Peyer's patch (tissue), 4 donors: Measurements from ENCODE around the gene XPR1. TPM values are rescaled to one million over a fixed set of nuclear protein-coding genes. Genes with fewer than 3 reads are reported as not detected.

Experiments used
- DNase-seq, 3 donors: peaks; one replicate each; pipeline ENCODE4 v3.0.0-alpha.2; 2017 to 2019
- H3K27ac ChIP-seq, 4 donors: fragments of 200-600 bp; sonication (generic); one replicate each; pipeline ENCODE4 v1.5.1; 2016 to 2019
- H3K27me3 ChIP-seq, 2 donors: fragments of 200-600 bp; sonication (generic); one replicate each; pipeline ENCODE4 v1.5.1; 2019
- H3K36me3 ChIP-seq, 3 donors: fragments of 200-600 bp; sonication (generic); one replicate each; pipeline ENCODE4 v1.5.1; 2016 to 2019
- H3K4me1 ChIP-seq, 4 donors: fragments of 200-600 bp; sonication (generic); one replicate each; pipeline ENCODE4 v1.5.1; 2016 to 2019
- H3K4me3 ChIP-seq, 4 donors: fragments of 200-600 bp; sonication (generic); 1 replicate in 3 of 4; 2 replicates in 1 of 4; pipeline ENCODE4 v1.5.1; 2016 to 2019; ENCODE audit warnings: mild to moderate bottlenecking in 1 of 4
- H3K9me3 ChIP-seq, 4 donors: fragments of 200-600 bp; sonication (generic); one replicate each; pipeline ENCODE4 v1.5.1; 2016 to 2019; ENCODE audit warnings: mild to moderate bottlenecking in 1 of 4
- POLR2A ChIP-seq, 2 donors: fragments of 450-650 bp; IDR thresholded peaks; one replicate each; pipeline ENCODE4 v1.5.1; 2017; ENCODE audit warnings: antibody characterized with exemption in 2 of 2, mild to moderate bottlenecking in 2 of 2, moderate library complexity in 2 of 2
- total RNA-seq, 4 donors: library from RNA; depleted of rRNA; stranded (reverse); fragments of >200 nt; gene quantifications; one replicate each; pipeline ENCODE4 v1.1.0, GENCODE V29; 2016
- TF ChIP-seq, protein P1 (sequence below), 6 experiments: fragments of 450-650 bp in 4 of 6; fragments of 200-600 bp in 2 of 6; sonication (generic) in 1 of 6; IDR thresholded peaks; one replicate each; pipeline ENCODE4 v1.5.1; 2017 to 2019; ENCODE audit warnings: antibody characterized with exemption in 6 of 6, mild to moderate bottlenecking in 3 of 6, moderate library complexity in 1 of 6

Gene XPR1
- total RNA-seq, 4 donors from 2014 or later = 29.7 to 59.7 (median 53.9) TPM

DNA sequence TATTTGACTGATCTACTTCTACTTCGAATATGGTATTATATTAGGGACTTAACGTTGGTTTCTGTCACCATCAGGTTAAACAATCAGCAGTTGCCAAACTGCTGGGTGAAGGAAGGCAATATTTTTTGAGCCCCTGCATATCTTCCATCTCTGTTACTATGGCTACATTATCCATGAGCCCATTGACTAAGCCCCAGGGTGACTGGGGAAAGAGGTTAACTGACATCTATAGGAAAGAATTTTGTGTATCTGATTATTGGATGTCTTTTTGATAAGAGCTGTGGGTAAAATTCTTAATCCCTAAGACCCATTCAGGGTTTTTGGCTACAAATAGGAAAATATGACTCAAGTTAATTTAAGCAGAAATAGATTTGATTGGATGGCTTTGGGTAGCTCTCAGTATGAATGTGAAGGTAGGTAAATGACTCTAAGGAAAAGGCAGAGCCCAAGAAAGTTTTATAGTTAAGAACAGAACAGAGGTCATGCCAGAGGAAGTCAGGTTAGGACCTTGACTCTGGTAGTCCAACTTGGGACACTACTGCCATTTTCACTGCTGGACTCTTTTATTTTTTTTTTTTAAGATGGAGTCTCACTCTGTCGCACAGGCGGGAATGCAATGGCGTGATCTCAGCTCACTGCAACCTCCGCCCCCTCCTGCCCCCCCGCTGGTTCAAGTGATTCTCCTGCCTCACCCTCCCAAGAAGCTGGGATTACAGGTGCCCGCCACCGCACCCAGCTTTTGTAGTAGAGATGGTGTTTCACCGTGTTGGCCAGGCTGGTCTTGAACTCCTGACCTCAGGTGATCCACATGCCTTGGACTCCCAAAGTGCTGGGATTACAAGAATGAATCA, 8.9 kb upstream of the XPR1 start:
- TF ChIP-seq POLR2A (IDR thresholded peaks at IDR 0.05) = no peak
- TF ChIP-seq, protein P1, sequence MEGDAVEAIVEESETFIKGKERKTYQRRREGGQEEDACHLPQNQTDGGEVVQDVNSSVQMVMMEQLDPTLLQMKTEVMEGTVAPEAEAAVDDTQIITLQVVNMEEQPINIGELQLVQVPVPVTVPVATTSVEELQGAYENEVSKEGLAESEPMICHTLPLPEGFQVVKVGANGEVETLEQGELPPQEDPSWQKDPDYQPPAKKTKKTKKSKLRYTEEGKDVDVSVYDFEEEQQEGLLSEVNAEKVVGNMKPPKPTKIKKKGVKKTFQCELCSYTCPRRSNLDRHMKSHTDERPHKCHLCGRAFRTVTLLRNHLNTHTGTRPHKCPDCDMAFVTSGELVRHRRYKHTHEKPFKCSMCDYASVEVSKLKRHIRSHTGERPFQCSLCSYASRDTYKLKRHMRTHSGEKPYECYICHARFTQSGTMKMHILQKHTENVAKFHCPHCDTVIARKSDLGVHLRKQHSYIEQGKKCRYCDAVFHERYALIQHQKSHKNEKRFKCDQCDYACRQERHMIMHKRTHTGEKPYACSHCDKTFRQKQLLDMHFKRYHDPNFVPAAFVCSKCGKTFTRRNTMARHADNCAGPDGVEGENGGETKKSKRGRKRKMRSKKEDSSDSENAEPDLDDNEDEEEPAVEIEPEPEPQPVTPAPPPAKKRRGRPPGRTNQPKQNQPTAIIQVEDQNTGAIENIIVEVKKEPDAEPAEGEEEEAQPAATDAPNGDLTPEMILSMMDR (IDR thresholded peaks at IDR 0.05) = no peak
- Histone ChIP-seq H3K9me3 (no peaks in the 10 kb centered on the region), H3K4me3 (no peak overlapping the region), H3K4me1 (no peaks in the 10 kb centered on the region), H3K27me3 (no peaks in the 10 kb centered on the region), H3K36me3 (no peaks in the 10 kb centered on the region), H3K27ac (no peak overlapping the region)
- DNase-seq = no peak

DNA sequence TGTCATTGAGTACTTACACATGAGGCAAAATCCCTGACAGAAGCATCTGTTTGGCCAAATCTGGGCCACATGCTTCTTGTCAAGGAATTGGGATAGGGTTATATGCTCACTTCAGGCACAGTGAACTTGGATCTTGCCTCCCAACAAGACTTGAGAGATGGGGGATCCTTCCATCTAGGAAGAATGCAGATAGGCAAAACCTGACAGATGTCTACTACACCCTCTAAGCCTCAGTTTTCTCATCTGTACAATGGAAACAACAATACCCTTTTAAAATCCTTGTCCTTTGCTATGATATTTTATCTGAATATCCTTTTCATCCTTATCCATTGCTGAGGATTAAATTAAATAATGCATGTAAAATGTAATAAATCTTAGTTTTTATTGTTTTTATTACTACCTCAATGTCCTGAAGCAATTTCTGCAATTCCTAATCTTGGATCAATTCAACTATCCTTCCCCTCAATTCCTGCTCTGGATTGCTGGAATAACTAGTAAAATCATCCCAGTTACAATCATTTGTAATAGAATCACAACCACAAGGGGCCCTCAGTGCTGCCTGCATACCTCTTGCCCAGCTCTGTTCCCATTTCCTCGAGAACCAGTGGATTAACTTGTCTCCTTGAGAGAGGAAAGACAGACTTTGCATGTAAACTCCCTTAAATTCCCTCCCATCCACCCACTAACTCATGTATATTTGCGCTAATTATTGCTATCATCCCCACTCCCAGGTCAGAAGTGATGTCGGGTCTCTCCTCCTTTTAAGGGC, 8.1 kb upstream of the XPR1 start:
- no peak overlapping the region for H3K4me3 ChIP-seq
- DNase-seq = no peak
- no peak overlapping the region for H3K27ac ChIP-seq
- no peaks in the 10 kb centered on the region for H3K36me3 ChIP-seq
- no peaks in the 10 kb centered on the region for H3K4me1 ChIP-seq
- H3K27me3 ChIP-seq = no peaks in the 10 kb centered on the region
- no peaks in the 10 kb centered on the region for H3K9me3 ChIP-seq
- TF ChIP-seq, protein P1 (IDR thresholded peaks at IDR 0.05) = peak in 3 of 6 experiments; percentile 26 to 32 (median 27)
- no peak for TF ChIP-seq POLR2A (IDR thresholded peaks at IDR 0.05)

GRCh38 chr1:180626711-180627110, 5.1 kb upstream of the XPR1 start:
- Histone ChIP-seq H3K9me3 (no peaks in the 10 kb centered on the region), H3K27me3 (no peaks in the 10 kb centered on the region), H3K27ac (no peak overlapping the region), H3K4me1 (peaks cover 0 to 12% (median 0%) of the 10 kb centered on the region in 4 donors), H3K4me3 (no peak overlapping the region), H3K36me3 (no peaks in the 10 kb centered on the region)
- TF ChIP-seq, protein P1 (IDR thresholded peaks at IDR 0.05) = no peak
- TF ChIP-seq POLR2A (IDR thresholded peaks at IDR 0.05) = no peak
- no peak for DNase-seq

GRCh38 chr1:180627411-180627810, 4.4 kb upstream of the XPR1 start:
- H3K27ac ChIP-seq = no peak overlapping the region
- no peaks in the 10 kb centered on the region for H3K9me3 ChIP-seq
- H3K36me3 ChIP-seq = no peaks in the 10 kb centered on the region
- peaks cover 0 to 12% (median 0%) of the 10 kb centered on the region in 4 donors for H3K4me1 ChIP-seq
- DNase-seq = no peak
- H3K27me3 ChIP-seq = no peaks in the 10 kb centered on the region
- no peak for TF ChIP-seq POLR2A (IDR thresholded peaks at IDR 0.05)
- TF ChIP-seq, protein P1 (IDR thresholded peaks at IDR 0.05) = no peak
- H3K4me3 ChIP-seq = no peak overlapping the region

DNA sequence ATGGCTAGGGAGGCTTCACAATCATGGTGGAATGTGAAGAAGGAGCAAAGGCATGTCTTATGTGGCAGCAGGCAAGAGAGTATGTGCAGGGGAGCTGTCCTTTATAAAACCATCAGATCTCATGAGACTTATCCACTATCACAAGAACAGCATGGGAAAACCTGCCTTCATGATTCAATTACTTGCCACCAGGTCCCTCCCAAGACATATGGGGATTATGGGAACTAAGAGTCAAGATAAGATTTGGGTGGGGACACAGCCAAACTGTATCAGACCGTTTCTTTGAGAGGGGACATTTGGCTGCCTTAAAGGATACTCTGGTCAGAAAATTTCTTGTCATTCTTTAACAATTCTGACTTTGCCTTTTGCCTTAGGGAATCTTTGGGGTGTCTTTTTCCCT, 3.2 kb upstream of the XPR1 start:
- H3K36me3 ChIP-seq = no peaks in the 10 kb centered on the region
- H3K4me3 ChIP-seq = no peak overlapping the region
- no peak overlapping the region for H3K27ac ChIP-seq
- peaks cover 0 to 22% (median 0%) of the 10 kb centered on the region in 4 donors for H3K4me1 ChIP-seq
- H3K9me3 ChIP-seq = no peaks in the 10 kb centered on the region
- TF ChIP-seq, protein P1 (IDR thresholded peaks at IDR 0.05) = no peak
- no peak for TF ChIP-seq POLR2A (IDR thresholded peaks at IDR 0.05)
- H3K27me3 ChIP-seq = no peaks in the 10 kb centered on the region
- DNase-seq = no peak
